Gastrocnemius medialis (tissue), 4 donors: Measurements from ENCODE around the gene RASSF5.

Source experiments
- POLR2A ChIP-seq, 2 donors: fragments of 450-650 bp; IDR thresholded peaks; one replicate each; pipeline ENCODE4 v1.6.1; 2017; ENCODE audit warnings: antibody characterized with exemption in 2 of 2, mild to moderate bottlenecking in 2 of 2, moderate library complexity in 2 of 2
- TF ChIP-seq, protein P1 (sequence below), 5 experiments: fragments of 450-650 bp in 3 of 5; fragments of 200-600 bp in 2 of 5; sonication (generic) in 2 of 5; IDR thresholded peaks in 4 of 5; conservative IDR thresholded peaks in 1 of 5; 1 replicate in 4 of 5; 2 replicates in 1 of 5; pipeline ENCODE4 v1.5.1; 2016 to 2019; ENCODE audit warnings: antibody characterized with exemption in 5 of 5, mild to moderate bottlenecking in 3 of 5, moderate library complexity in 3 of 5

- TF ChIP-seq, protein P1, sequence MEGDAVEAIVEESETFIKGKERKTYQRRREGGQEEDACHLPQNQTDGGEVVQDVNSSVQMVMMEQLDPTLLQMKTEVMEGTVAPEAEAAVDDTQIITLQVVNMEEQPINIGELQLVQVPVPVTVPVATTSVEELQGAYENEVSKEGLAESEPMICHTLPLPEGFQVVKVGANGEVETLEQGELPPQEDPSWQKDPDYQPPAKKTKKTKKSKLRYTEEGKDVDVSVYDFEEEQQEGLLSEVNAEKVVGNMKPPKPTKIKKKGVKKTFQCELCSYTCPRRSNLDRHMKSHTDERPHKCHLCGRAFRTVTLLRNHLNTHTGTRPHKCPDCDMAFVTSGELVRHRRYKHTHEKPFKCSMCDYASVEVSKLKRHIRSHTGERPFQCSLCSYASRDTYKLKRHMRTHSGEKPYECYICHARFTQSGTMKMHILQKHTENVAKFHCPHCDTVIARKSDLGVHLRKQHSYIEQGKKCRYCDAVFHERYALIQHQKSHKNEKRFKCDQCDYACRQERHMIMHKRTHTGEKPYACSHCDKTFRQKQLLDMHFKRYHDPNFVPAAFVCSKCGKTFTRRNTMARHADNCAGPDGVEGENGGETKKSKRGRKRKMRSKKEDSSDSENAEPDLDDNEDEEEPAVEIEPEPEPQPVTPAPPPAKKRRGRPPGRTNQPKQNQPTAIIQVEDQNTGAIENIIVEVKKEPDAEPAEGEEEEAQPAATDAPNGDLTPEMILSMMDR (IDR thresholded peaks at IDR 0.05 in 4 of 5, conservative IDR thresholded peaks at IDR 0.05 in 1 of 5) = no peak
- no peak for TF ChIP-seq POLR2A (IDR thresholded peaks at IDR 0.05)
Observed at GRCh38 chr1:206521694-206522402, 14.5 kb downstream of the RASSF5 start.
